Vagina (tissue), 2 donors: ENCODE data around the gene AGBL1. TPM values are rescaled to one million over a fixed set of nuclear protein-coding genes. Genes with fewer than 3 reads are reported as not detected.

ENCODE experiments used
- DNase-seq, 2 donors: peaks; one replicate each; pipeline ENCODE4 v3.0.0-alpha.2; 2017; ENCODE audit errors: extremely low spot score in 2 of 2
- H3K27ac ChIP-seq: fragments of 200-600 bp; sonication (generic); one replicate; pipeline ENCODE4 v1.5.1; 2019
- H3K27me3 ChIP-seq: fragments of 200-600 bp; sonication (generic); one replicate; pipeline ENCODE4 v1.5.1; 2019
- H3K36me3 ChIP-seq, 2 donors: fragments of 200-600 bp; sonication (generic); one replicate each; pipeline ENCODE4 v1.5.1; 2017 to 2019
- H3K4me1 ChIP-seq: fragments of 200-600 bp; sonication (generic); one replicate; pipeline ENCODE4 v1.5.1; 2019
- H3K4me3 ChIP-seq, 2 donors: fragments of 200-600 bp; sonication (generic); 1 replicate in 1 of 2; 2 replicates in 1 of 2; pipeline ENCODE4 v1.5.1; 2016 to 2019
- H3K9me3 ChIP-seq: fragments of 200-600 bp; sonication (generic); one replicate; pipeline ENCODE4 v1.5.1; 2019
- POLR2A ChIP-seq, 2 donors: fragments of 450-650 bp; IDR thresholded peaks; one replicate each; pipeline ENCODE4 v1.6.1; 2017; ENCODE audit warnings: antibody characterized with exemption in 2 of 2, mild to moderate bottlenecking in 2 of 2, moderate library complexity in 2 of 2
- POLR2AphosphoS5 ChIP-seq, 2 donors: sonication (generic); formaldehyde crosslinking; IDR thresholded peaks; one replicate each; pipeline ENCODE4 v1.9.0; 2017; ENCODE audit warnings: antibody characterized with exemption in 2 of 2, mild to moderate bottlenecking in 2 of 2, low read depth in 1 of 2; ENCODE audit not compliant: insufficient read depth in 1 of 2
- intact Hi-C: fragments of 100-400 bp; cut with DNase I; formaldehyde crosslinking; loops from one replicate; pipeline ENCODE4 v1.15.1; 2023
- total RNA-seq: library from RNA; depleted of rRNA; stranded (reverse); fragments of >200 nt; gene quantifications from one replicate; pipeline ENCODE4 v1.2.3, GENCODE V29; 2016
- TF ChIP-seq, protein P1 (sequence below), 3 experiments: fragments of 450-650 bp in 2 of 3; fragments of 200-600 bp in 1 of 3; sonication (generic) in 1 of 3; IDR thresholded peaks; one replicate each; pipeline ENCODE4 v1.5.1; 2017 to 2019; ENCODE audit warnings: antibody characterized with exemption in 3 of 3, mild to moderate bottlenecking in 2 of 3, moderate library complexity in 2 of 3

The AGBL1 gene
- total RNA-seq, 1 donor from 2014 or later = not detected

- no peak overlapping the region for H3K4me3 ChIP-seq
- no peaks in the 10 kb centered on the region for H3K27me3 ChIP-seq
- no peak for TF ChIP-seq POLR2AphosphoS5 (IDR thresholded peaks at IDR 0.05; ENCODE audit: insufficient read depth in 1 of 2, low read depth in 1 of 2)
- TF ChIP-seq, protein P1, sequence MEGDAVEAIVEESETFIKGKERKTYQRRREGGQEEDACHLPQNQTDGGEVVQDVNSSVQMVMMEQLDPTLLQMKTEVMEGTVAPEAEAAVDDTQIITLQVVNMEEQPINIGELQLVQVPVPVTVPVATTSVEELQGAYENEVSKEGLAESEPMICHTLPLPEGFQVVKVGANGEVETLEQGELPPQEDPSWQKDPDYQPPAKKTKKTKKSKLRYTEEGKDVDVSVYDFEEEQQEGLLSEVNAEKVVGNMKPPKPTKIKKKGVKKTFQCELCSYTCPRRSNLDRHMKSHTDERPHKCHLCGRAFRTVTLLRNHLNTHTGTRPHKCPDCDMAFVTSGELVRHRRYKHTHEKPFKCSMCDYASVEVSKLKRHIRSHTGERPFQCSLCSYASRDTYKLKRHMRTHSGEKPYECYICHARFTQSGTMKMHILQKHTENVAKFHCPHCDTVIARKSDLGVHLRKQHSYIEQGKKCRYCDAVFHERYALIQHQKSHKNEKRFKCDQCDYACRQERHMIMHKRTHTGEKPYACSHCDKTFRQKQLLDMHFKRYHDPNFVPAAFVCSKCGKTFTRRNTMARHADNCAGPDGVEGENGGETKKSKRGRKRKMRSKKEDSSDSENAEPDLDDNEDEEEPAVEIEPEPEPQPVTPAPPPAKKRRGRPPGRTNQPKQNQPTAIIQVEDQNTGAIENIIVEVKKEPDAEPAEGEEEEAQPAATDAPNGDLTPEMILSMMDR (IDR thresholded peaks at IDR 0.05) = no peak
- TF ChIP-seq POLR2A (IDR thresholded peaks at IDR 0.05) = no peak
- no peaks in the 10 kb centered on the region for H3K36me3 ChIP-seq
- intact Hi-C loops = no loop called here
- DNase-seq = no peak
- no peaks in the 10 kb centered on the region for H3K9me3 ChIP-seq
- H3K4me1 ChIP-seq = no peaks in the 10 kb centered on the region
- no peak overlapping the region for H3K27ac ChIP-seq
Measured at GRCh38 chr15:86810329-86810728, 730.7 kb downstream of the AGBL1 start.

DNA sequence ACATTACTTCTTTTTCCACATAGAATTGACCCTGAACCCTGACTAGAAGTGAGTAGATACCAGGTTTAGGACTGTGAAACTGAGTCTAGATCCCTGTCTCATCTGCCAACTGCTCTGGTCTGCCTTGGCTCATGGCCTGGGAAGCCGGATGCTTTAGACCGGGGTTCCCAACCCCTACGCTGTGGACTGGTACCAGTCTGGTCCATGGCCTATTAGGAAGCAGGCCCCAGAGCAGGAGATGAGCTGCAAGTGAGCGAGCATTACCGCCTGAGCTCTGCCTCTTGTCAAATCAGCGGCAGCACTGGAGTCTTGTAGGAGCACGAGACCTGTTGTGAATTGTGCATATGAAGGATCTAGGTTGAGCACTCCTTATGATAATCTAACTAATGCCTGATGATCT lies 734.2 kb downstream of the AGBL1 start:
- intact Hi-C loops = no loop called here
- H3K27ac ChIP-seq = no peak overlapping the region
- no peak for TF ChIP-seq POLR2AphosphoS5 (IDR thresholded peaks at IDR 0.05; ENCODE audit: insufficient read depth in 1 of 2, low read depth in 1 of 2)
- TF ChIP-seq, protein P1 (IDR thresholded peaks at IDR 0.05) = no peak
- no peak for TF ChIP-seq POLR2A (IDR thresholded peaks at IDR 0.05)
- no peak overlapping the region for H3K4me3 ChIP-seq
- no peaks in the 10 kb centered on the region for H3K4me1 ChIP-seq
- no peaks in the 10 kb centered on the region for H3K36me3 ChIP-seq
- H3K9me3 ChIP-seq = no peaks in the 10 kb centered on the region
- no peak for DNase-seq
- H3K27me3 ChIP-seq = no peaks in the 10 kb centered on the region

- TF ChIP-seq, protein P1 (IDR thresholded peaks at IDR 0.05) = no peak
- TF ChIP-seq POLR2A (IDR thresholded peaks at IDR 0.05) = no peak
- H3K27ac ChIP-seq = no peak overlapping the region
- intact Hi-C loops = no loop called here
Measured at GRCh38 chr15:86829245-86829644, 749.6 kb downstream of the AGBL1 start.

GRCh38 chr15:86830304-86830703 lies 750.6 kb downstream of the AGBL1 start:
- intact Hi-C loops = no loop called here
- no peak for DNase-seq
- H3K4me3 ChIP-seq = no peak overlapping the region
- H3K27ac ChIP-seq = no peak overlapping the region
- TF ChIP-seq POLR2A (IDR thresholded peaks at IDR 0.05) = no peak
- TF ChIP-seq, protein P1 (IDR thresholded peaks at IDR 0.05) = no peak
- TF ChIP-seq POLR2AphosphoS5 (IDR thresholded peaks at IDR 0.05; ENCODE audit: insufficient read depth in 1 of 2, low read depth in 1 of 2) = no peak
- H3K4me1 ChIP-seq = no peaks in the 10 kb centered on the region
- no peaks in the 10 kb centered on the region for H3K9me3 ChIP-seq
- no peaks in the 10 kb centered on the region for H3K27me3 ChIP-seq
- H3K36me3 ChIP-seq = no peaks in the 10 kb centered on the region

More at GRCh38 chr15:86829245-86829644, 749.6 kb downstream of the AGBL1 start:
- DNase-seq = no peak
- no peak overlapping the region for H3K4me3 ChIP-seq
- H3K9me3 ChIP-seq = no peaks in the 10 kb centered on the region
- no peaks in the 10 kb centered on the region for H3K27me3 ChIP-seq
- H3K4me1 ChIP-seq = no peaks in the 10 kb centered on the region
- no peaks in the 10 kb centered on the region for H3K36me3 ChIP-seq

- Histone ChIP-seq H3K36me3 (no peaks in the 10 kb centered on the region), H3K4me3 (no peak overlapping the region), H3K27me3 (no peaks in the 10 kb centered on the region), H3K4me1 (no peaks in the 10 kb centered on the region), H3K27ac (no peak overlapping the region), H3K9me3 (no peaks in the 10 kb centered on the region)
- TF ChIP-seq, protein P1 (IDR thresholded peaks at IDR 0.05) = no peak
- TF ChIP-seq POLR2AphosphoS5 (IDR thresholded peaks at IDR 0.05; ENCODE audit: insufficient read depth in 1 of 2, low read depth in 1 of 2) = no peak
- TF ChIP-seq POLR2A (IDR thresholded peaks at IDR 0.05) = no peak
- no peak for DNase-seq
- intact Hi-C loops = no loop called here
Measured at GRCh38 chr15:86833595-86833994, 753.9 kb downstream of the AGBL1 start.
